SW 1271 (cell line): ENCODE data around the gene AJM1.

Source experiments
- DNase-seq, 2 experiments: peaks; one replicate each; lab custom pipeline; 2025; lab: John Stamatoyannopoulos, UW

Gene AJM1

DNA sequence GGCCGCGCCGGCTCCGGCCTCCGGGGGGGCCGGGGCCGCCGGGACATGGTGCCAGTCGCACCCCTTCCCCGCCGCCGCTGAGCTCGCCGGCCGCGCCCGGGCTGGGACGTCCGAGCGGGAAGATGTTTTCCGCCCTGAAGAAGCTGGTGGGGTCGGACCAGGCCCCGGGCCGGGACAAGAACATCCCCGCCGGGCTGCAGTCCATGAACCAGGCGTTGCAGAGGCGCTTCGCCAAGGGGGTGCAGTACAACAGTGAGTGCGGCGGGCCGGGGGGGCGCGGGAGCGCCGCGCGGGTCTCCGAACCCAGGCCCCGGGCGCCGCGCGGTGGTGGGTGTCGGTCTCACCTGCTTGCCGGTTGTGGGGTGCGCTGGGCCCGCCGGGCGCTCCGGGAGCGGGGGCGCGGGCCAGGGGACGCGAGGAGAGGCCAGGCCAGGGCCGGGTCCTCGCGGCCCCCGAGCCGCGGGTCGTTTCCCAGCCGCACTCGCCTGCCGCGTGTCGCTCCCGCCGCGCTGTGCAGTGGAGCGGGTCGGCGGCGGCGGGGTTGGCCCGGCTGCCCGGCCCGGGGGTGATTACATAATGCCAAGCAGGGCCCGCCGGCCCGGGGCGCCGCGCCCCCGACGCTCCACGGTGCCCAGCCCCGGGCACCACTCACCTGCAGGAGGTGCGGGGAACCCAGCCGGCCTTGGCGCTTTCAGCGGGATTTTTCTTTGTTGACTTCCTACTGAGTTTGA lies 34.0 kb upstream of the AJM1 start:
- no peak for DNase-seq

DNA sequence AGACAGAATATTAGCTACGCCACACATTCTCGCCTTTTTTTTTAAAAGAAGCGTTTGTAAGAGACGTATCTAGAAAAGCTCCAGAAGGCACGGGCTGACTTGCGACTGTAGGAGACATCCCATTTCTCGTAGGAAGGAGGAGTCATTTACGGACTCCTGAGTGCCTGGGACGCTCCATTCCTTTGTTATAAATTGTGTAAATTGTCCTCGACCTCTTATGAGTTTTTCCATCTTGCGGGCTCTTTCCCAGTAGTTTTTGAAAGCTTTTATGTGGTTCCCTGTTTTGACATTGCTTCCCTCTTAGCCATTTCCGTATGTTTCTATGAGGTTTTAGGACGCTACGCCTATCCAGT lies 33.5 kb upstream of the AJM1 start:
- DNase-seq = no peak

DNA sequence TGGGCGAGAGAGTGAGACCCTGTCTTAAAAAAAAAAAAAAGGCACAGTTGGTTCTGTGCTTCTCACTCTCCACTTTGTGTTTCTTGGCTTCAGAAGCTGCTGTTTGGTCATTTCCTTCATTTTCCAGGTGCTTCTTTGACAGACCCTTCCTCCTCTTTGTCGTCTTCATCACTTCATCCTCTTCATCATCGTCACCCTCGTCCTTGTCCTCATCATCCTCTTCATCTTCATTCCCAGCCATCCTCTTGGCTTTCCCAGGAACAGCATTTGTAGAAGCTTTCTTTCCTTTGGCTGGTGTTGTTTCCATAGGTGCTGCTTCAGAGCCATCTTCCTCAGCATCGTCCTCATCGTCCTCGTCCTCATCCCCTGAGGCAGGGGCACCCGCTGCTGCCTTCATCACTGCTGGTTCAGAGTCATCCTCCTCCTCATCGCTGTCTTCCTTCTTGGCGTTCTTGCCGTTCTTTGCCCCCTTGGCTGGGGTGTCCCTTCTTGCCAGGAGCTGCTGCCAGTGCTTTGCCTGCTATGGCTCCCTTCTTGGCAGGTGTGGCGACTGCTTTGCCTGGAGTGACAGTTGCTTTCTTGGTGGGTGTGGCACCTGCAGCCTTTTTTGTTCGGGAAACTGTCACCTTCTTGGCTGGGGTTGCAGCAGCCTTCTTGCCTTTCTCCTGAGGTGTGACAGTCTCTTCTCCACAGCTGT lies 27.4 kb upstream of the AJM1 start:
- no peak for DNase-seq

DNA sequence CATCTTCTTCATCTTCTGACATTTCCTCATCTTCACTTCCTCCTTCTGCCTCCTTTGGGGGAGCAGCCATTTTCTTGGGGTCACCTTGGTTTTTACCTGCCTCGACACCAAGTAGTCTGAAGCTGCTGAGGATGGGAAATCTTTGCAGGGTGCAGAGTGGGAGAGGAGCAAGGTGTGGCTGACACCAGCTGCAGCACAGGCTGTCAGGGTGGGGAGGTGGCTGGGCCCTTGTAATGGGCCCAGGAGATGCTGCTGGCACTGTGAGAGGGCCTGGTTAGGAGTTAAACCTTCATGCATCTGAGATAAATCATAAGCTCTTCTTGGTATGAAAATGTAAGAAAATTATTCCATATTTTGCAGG lies 26.9 kb upstream of the AJM1 start:
- no peak for DNase-seq

DNA sequence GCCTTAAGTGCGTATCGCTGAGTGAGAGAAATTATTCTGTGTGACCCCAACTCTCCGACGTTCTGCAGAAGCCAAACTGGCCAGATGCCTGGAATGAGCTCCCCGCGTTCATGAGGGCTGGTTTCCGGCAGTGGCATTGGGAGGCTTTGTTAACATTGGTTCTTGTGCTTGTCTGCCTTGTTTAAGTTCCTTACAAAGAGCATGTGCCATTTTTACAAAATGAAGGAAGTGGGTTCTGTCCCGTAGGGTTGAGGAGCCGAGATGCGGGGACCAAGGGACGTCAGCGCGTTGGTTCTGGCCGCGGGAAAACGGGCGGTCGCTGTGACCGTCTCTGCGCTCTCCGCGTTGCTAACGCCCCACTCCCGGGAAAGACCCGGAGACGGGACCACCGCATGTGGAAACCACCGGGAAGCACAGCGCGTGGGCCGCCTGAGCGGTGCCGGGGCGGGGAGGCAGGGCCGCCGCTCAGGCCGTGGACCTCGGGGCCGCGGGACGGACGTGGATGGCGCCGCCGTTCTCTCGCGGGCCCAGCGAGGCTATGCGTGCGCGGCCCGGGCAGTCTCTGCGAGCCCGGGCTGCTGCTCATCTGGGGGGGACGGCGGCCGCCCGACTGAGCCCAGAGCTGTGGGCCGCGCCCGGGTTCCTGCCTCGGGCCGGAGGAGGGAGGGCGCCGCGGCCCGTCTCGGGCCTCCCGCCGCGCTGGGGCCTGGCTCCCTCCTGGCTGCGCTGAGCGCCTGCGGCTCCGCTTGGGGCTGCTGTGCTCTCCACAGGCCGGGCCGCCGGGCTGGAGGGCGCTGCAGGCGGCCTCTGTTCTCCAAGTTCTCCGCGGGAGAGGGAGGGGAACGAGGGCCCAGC lies 21.1 kb upstream of the AJM1 start:
- no peak for DNase-seq

DNA sequence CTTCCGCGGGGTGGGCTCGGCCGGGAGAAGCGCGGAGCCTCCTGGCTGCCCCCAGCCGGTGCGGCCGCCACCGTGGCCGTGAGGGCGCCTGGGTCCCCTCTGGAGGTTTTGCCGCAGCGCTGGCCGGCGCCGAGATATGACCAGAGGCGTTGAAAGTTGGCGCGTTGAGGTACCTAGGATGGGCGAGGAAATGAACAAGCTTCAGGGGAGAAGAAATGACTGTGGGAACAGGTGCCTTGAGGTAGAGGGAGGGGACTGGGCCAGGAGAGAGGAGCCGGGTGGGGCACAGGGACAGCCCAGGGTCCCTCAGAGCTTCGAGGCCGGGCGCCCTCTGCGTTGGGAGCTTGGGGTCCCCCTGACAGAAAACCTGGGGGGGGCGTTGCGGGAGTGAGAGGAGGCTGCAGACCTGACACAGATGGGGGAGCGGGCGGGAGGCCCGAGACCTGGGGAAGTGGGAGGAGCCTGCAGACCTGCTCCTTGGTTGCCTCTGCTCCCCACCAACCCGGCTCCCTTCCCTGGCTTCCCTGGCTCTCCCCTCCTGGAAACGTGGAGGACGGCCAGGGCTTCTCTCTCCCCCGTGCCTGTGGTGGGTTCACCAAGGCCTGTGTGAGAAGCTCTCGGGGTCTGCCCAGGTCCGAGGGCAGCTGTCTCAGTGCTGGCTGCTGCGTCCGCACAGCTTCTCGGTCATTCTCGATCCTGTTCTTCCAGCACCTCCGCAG lies 20.3 kb upstream of the AJM1 start:
- no peak for DNase-seq

DNA sequence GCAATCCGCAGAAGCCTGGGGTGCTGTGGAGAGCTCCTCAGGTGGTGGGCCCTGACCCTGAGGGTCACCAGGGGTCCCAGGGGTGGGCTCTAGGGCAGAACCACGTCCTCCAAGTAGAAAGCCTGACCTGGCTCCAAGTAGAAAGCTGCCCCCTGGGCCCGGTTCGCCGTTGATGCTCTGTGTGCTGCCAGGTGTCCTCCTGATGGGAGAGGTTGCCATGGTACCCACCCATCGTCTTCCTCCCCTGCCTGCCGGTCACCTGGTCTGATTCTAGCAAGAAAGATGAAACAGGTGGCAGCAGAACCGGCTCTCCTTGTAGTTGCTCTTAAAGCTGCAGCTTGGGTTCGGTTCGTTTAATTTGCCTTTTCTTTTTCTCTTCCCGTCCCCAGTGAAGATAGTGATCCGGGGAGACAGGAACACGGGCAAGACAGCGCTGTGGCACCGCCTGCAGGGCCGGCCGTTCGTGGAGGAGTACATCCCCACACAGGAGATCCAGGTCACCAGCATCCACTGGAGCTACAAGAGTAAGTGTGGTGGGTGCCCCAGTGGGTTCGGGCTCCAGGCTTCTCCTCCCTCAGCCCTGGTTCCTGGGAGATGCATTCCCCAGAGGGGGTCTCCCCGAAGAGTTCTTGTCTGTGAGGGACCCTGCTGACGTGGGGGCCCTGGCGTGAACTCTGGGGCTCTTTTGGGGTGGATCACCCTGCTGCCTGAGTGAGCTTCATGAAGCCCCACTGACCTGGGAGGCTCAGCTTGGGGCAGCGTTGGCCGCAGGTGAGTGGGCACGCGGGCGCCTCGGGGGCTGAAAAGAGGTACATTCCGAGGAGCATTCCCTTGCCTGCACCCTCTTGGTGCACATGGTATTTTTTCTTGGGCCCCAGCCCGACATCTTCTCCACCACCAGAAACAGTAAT lies 18.9 kb upstream of the AJM1 start:
- DNase-seq = no peak

DNA sequence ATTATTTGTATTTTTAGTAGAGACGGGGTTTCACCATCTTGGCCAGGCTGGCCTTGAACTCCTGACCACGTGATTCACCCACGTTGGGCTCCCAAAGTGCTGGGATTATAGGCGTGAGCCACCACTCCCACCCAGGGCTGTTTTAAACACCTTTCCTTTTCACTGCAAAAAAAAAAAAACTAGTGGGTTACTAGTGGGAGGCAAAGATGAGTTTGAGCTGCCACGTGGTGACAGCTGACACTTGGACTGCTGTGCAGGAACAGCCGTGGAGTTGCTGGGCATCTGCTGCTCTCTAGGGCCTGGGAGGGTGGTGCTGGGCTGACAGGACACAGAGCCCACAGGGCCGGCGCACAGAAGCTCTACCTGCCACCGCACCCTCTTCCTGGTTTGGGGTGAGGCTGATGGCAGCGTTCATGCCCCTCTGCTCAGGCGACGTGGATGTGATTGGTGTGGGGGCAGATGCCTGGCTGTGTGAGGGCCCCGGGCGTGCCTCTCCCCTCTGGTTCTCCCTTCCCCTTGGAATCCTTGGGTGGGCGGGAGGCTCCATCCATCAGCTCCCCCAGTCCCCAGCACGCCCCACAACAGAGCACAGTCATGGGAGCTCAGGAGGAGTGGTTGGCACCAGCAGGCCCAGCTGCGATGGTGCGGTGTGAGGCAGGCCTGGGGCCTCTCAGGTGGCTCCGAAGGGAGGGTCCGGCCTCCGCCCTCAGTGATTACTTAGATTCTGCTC lies 17.6 kb upstream of the AJM1 start:
- DNase-seq = no peak

DNA sequence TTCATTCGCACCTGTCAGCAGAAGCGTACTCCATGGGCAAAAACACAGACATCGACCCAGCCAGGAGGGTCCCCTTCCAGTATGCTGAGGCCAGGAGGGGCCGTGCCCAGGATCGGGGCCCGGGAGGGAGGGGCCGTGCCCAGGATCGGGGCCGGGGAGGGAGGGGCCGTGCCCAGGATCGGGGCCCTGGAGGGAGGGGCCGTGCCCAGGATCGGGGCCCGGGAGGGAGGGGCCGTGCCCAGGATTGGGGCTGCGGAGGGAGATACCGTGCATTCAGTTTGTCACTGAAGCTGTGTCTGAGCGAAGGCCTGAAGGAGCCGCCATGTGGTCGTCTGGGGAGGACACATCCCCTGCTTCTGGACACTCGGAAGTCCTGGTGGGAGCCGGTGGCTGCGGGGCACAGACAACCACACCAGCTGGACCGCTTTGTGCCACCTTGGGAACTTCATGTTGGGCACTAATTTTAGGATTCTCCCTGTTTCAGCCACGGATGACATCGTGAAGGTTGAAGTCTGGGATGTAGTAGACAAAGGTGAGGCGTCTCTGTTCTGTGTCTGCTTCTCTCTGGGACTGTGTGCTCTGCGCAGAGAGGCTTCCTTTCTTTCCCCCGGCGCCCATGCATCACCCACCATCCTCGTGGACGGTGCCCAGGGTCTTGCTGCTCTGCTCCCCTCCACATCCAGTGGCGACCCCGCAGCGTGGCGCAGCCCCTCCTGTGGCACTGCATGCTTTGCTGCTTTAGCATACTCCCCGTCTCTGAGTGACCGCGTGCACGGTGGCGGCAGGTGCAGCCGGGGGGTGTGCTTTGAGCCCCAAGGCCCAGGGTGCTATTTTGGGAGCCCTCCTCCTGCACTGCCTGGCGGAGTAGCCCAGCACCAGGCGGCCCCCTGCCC lies 16.7 kb upstream of the AJM1 start:
- DNase-seq = no peak

DNA sequence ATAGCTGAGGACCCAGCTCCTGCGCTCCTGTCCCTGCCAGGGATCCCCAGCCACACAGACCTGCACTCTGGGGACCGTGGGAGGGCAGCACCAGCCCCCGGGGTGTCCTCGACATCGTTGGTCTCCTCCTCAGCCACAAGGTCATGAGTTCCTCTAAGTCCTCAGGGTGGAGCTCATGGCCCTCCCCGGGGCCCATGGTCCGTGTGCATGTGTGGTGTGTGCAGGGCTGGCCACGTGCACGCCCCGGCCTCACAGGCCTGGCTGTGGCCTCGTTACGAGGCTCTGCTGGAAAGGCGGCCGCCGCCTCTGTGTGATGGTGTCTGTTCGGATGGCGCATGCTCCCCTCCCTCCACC lies 16.1 kb upstream of the AJM1 start:
- DNase-seq = no peak

DNA sequence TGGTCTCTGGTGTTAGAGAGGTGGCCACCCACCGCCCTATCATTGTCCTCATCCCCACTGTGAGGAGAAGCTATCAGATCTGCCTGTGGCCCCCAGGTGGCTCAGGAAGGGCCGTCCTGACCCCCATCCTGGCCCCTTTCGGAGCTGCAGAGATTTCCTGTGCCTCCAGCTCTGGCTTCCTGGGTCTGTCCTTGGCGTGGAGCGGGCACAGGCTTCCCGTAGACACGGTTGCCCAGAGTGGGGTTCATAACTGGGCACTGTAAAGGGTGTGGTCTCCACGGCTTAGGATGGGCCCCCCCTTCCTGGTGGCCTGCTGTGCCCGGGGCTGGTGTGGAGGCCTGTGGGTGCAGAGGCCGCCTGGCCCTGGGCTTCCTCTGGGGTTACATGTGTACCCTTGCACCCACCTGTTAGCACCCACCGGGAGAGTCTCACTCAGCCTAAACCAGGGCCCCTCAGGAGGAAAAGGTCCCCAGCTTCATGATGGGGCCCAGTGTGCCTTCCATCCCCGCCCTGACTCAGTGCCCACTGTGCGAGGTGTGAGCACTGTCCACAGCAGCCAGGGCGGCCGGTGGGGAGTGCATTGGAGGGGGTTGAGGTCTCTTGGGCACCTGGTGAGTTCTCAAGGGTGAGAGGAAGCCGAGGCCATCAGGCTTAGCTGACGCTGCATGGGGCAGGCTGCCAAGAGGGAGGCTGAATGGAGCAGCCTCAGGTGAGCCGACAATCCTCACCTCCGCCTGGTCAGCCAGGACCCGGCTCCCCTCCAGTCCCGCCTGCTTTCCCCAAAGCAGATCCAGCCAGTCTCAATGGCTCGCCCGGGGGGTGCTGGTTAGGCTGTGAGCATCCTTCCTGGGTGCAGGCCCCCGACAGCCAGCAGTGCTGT lies 15.3 kb upstream of the AJM1 start:
- DNase-seq = no peak

DNA sequence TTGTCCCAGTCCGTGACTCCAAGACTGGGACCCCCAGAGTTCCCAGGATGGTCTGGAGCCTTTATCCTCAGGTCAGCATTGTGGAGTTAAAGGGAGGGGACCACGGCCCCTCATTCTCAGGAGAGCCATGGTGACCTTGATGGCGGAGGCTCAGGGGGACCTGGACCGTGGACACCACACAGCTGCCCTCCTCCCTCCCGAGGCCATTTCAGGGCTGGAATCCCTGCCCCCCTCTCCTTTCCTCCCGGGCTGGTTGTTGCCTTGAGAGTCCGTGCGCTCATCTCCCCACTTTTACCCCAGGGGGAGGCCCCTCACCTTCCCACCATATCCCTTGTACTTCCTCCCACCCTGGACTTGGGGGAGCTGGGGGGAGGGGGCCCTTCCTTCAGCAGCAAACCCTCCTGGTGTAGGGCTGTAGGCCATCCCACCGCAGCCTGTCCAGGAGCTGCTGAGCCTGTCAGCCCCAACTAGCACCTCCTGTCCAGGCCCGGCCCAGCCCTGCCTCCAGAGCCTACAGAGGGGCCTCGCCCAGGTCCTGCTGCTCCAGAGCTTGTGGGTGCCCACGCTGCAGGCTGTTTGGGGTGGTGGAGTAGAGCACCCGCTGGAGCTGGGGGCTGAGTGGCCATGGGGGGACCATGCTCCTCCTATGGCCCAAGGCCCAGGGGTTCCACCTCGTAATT lies 14.3 kb upstream of the AJM1 start:
- DNase-seq = no peak

DNA sequence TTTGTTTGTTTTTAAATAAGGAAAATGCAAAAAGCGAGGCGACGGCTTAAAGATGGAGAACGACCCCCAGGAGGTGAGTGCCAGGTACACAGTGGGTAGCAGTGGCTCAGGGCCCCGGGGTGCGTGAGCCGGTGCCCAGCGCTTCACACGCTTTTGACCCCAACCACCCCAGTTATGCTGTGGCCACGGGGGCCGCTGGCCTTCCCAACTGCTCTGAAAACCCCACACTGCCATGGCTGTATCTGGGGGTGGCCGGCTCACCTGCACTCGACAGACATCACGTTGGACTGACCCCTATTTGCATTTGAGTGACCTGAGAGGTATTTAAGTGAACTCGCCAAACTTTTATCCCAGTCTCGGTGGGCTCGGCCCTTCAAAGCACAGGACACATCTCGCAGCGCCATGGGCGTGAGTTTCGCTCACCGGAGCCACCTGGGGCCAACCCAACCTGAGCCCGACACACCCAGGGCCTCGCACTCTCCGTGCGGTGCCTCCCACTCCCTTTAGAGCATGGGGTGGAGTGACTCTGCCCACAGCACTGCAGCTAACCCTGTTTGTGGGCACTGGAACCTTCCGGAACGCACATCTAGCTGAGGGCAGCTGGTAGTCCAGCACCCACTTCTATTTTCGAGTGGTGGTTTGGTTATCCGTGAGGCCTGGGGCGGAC lies 13.7 kb upstream of the AJM1 start:
- no peak for DNase-seq

DNA sequence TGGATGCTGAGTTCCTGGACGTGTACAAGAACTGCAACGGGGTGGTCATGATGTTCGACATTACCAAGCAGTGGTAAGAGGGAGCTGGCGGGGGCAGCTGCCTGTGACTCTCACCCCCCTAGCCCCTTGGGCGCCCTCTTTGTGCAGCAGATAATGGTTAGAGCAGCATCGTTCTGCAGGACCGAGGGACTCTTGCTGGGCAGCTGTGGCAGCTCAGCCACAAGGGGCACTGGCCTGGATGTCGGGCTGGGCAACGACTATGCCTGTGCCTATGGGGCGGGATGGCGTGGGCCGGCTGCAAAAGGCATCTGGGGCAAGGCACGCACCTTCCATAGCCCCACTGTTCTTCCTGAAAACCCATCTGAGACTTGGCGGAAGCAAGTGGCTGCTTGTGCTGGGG lies 12.9 kb upstream of the AJM1 start:
- DNase-seq = no peak

DNA sequence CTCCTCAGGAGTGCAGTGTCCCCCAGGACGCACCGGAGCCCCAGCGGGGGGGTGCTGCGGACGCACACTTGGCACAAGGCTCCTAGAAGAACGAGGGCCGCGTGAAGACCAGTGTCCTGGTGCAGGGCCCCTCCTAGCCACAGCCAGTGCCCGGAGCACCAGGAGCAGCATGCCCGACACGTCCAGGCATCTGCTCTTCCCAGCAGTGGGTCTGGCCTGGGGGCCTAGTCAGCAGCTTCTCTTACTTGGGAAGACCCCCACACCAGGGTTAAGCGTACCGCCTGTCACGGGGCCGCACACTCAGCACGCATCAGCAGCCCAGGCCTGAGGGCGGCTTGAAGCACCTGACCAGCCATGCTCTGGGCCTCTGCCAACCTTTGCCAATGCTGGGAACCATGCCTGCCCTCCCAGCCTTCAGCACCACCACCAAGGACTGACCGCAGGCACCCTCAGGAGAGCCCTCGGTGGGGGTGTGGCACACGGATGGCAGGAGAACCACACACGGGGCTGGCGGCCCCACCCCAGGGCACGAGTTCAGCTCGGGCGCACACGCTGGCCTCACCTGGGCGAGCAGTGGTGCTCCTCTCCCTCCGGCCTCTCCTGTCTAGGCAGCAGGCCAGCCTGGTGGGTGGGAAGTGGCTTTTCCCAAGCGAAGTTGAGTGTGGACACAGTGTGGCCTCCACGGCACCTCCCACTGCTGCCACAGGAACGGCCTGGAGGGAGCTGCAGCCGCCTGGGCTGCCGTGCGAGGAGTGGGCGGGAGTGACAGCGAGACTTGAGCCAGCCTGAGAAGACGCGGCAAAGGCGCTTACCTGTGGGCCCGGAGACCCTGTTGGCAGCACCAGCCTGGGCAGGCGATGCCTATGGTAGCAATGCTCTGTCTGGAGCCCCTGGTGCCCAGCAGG lies 12.0 kb upstream of the AJM1 start:
- no peak for DNase-seq

DNA sequence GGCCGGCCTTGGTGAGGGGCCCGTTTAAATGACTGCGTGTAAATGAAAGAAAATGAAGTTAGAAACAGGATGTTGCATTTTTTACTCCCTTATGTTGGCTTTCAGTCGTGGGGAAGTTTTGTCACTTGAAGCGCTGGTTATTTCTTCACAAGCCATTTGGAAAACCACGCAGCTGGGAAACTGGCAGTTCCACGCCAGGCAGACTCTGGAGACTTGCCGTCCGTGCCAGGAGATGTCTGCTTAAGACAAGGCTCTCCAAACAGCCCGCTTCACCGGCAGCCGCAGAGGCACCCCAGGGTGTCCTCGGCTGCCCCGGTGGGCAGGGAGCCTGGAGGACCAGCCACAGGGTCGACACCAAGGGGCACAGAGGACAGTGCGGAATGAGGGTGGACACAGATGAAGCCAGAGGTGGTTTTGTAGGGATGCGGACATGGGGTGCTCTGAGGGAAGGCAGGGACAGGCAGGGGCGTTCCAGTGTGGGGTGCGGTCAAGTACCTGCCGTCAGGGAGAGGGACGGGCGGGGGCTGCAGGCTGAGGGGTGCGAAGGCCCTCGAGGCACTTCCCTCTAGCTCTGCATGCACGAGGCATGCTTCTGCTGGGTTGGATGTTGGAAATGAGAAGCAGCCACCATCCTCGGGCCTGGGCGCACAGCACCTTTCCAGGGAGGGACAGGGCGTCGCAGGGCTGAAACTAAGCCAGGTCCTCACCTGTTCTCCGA lies 11.1 kb upstream of the AJM1 start:
- DNase-seq = no peak
